ENCODE data around the gene RASEF. TPM values are rescaled to one million over a fixed set of nuclear protein-coding genes. Genes with fewer than 3 reads are reported as not detected.

The RASEF gene
- total and polyA plus RNA-seq, 2 donors (not counting 3 experiments of a cell fraction or from before 2014, with no cell fraction given) = 0.11 TPM; not detected in 1

- Histone ChIP-seq H2AFZ (ENCODE audit: low read depth, low read length) (no peak overlapping the region), H3K4me2 (ENCODE audit: insufficient read depth, low read length) (no peak overlapping the region), H3K9me3 (replicated peaks; ENCODE audit: control insufficient read depth, insufficient read depth, low read length) (no peaks in the 10 kb centered on the region), H3K27ac (ENCODE audit: insufficient read depth, low read depth, low read length) (no peak overlapping the region), H3K79me2 (ENCODE audit: control insufficient read depth, insufficient read depth, low read length) (no peaks in the 10 kb centered on the region), H3K9ac (replicated peaks; ENCODE audit: extremely low read depth, insufficient read depth, low read length) (no peak overlapping the region), H3K27me3 (ENCODE audit: control insufficient read depth in 2 of 2, insufficient read depth in 2 of 2, low read length in 2 of 2) (no peaks in the 10 kb centered on the region), H3K9me1 (replicated peaks; ENCODE audit: control insufficient read depth, extremely low read depth, insufficient read depth, low read length) (no peaks in the 10 kb centered on the region), H3K4me1 (ENCODE audit: control insufficient read depth, extremely low read depth, insufficient read depth, low read length) (no peaks in the 10 kb centered on the region), H3K36me3 (ENCODE audit: control insufficient read depth in 2 of 2, extremely low read depth in 1 of 2, insufficient read depth in 2 of 2, low read length in 2 of 2) (no peaks in the 10 kb centered on the region), H3K4me3 (replicated peaks in 1 of 3; ENCODE audit: insufficient read depth in 1 of 3, low read depth in 1 of 3, low read length in 3 of 3) (no peak overlapping the region), H4K20me1 (replicated peaks; ENCODE audit: control insufficient read depth, extremely low read depth, insufficient read depth, low read length) (no peaks in the 10 kb centered on the region)
- BruUV-seq (replicated peaks) = no TSS peak
- dilution Hi-C loops (cut with MboI; ENCODE audit: extremely low pct_ligation_motif_present, low sequenced_read_pairs) = no loop called here
- no peak for TF ChIP-seq FOS (IDR thresholded peaks at IDR 0.05; ENCODE audit: borderline replicate concordance, insufficient read depth, low read length)
- no peak for TF ChIP-seq GATA2 (IDR thresholded peaks at IDR 0.05; ENCODE audit: insufficient read depth, insufficient read length, low read depth, low read length)
- no peak for TF ChIP-seq POLR2A (IDR thresholded peaks at IDR 0.05; ENCODE audit: low read depth, low read length)
- no peak for TF ChIP-seq EZH2 (IDR thresholded peaks at IDR 0.05; ENCODE audit: borderline replicate concordance, low read depth, low read length, severe bottlenecking)
- TF ChIP-seq JUN (IDR thresholded peaks at IDR 0.05; ENCODE audit: borderline replicate concordance, insufficient read depth, insufficient read length, low read depth) = no peak
- no peak for FAIRE-seq
- ChIA-PET CTCF (no interaction called here), POLR2A (no interaction called here)
- no peak for DNase-seq (ENCODE audit: low read depth, low spot score)
- intact Hi-C loops (cut with micrococcal nuclease) = no loop called here
These were observed 23.6 kb downstream of the RASEF start for GRCh38 chr9:83039303-83039702.

GRCh38 chr9:83036043-83036442 is 26.9 kb downstream of the RASEF start:
- BruUV-seq (replicated peaks) = no TSS peak

More at GRCh38 chr9:83036043-83036442, 26.9 kb downstream of the RASEF start:
- H4K20me1 ChIP-seq (replicated peaks; ENCODE audit: control insufficient read depth, extremely low read depth, insufficient read depth, low read length) = no peaks in the 10 kb centered on the region
- no peaks in the 10 kb centered on the region for H3K36me3 ChIP-seq (ENCODE audit: control insufficient read depth in 2 of 2, extremely low read depth in 1 of 2, insufficient read depth in 2 of 2, low read length in 2 of 2)
- ChIA-PET POLR2A (no interaction called here), CTCF (no interaction called here)
- H3K9me3 ChIP-seq (replicated peaks; ENCODE audit: control insufficient read depth, insufficient read depth, low read length) = no peaks in the 10 kb centered on the region
- no peak overlapping the region for H3K27ac ChIP-seq (ENCODE audit: insufficient read depth, low read depth, low read length)
- H3K27me3 ChIP-seq (ENCODE audit: control insufficient read depth in 2 of 2, insufficient read depth in 2 of 2, low read length in 2 of 2) = no peaks in the 10 kb centered on the region
- no peaks in the 10 kb centered on the region for H3K4me1 ChIP-seq (ENCODE audit: control insufficient read depth, extremely low read depth, insufficient read depth, low read length)
- dilution Hi-C loops (cut with MboI; ENCODE audit: extremely low pct_ligation_motif_present, low sequenced_read_pairs) (no loop called here), intact Hi-C loops (cut with micrococcal nuclease) (no loop called here)
- TF ChIP-seq MAX (IDR thresholded peaks at IDR 0.05; ENCODE audit: insufficient read depth, insufficient read length) = no peak
- no peak for TF ChIP-seq GATA2 (IDR thresholded peaks at IDR 0.05; ENCODE audit: insufficient read depth, insufficient read length, low read depth, low read length)
- TF ChIP-seq POLR2A (IDR thresholded peaks at IDR 0.05; ENCODE audit: low read depth, low read length) = no peak
- no peak for TF ChIP-seq POLR2AphosphoS5 (IDR thresholded peaks at IDR 0.05; ENCODE audit: insufficient read depth, low read depth, low read length)
- no peak for TF ChIP-seq FOS (IDR thresholded peaks at IDR 0.05; ENCODE audit: borderline replicate concordance, insufficient read depth, low read length)
- no peak for TF ChIP-seq MYC (IDR thresholded peaks at IDR 0.05; ENCODE audit: low read depth, low read length)
- no peak for TF ChIP-seq CTCF (IDR thresholded peaks at IDR 0.05; ENCODE audit: extremely low read depth in 1 of 2, insufficient read depth in 1 of 2, low read depth in 1 of 2, low read length in 2 of 2)
- no peak for TF ChIP-seq JUN (IDR thresholded peaks at IDR 0.05; ENCODE audit: borderline replicate concordance, insufficient read depth, insufficient read length, low read depth)
- no peak for TF ChIP-seq EZH2 (IDR thresholded peaks at IDR 0.05; ENCODE audit: borderline replicate concordance, low read depth, low read length, severe bottlenecking)
- H3K9ac ChIP-seq (replicated peaks; ENCODE audit: extremely low read depth, insufficient read depth, low read length) = no peak overlapping the region
- FAIRE-seq (no peak), DNase-seq (ENCODE audit: low read depth, low spot score) (no peak)
- H3K4me3 ChIP-seq (replicated peaks in 1 of 3; ENCODE audit: insufficient read depth in 1 of 3, low read depth in 1 of 3, low read length in 3 of 3) = no peak overlapping the region
- H2AFZ ChIP-seq (ENCODE audit: low read depth, low read length) = no peak overlapping the region
- H3K79me2 ChIP-seq (ENCODE audit: control insufficient read depth, insufficient read depth, low read length) = no peaks in the 10 kb centered on the region
- H3K4me2 ChIP-seq (ENCODE audit: insufficient read depth, low read length) = no peak overlapping the region
- no peaks in the 10 kb centered on the region for H3K9me1 ChIP-seq (replicated peaks; ENCODE audit: control insufficient read depth, extremely low read depth, insufficient read depth, low read length)
